VCaP (cell line): ENCODE measurements around the gene C2CD2L.

Source experiments
- H3K27ac ChIP-seq: fragments of 450-650 bp; 2 replicates; pipeline ENCODE4 v1.5.1; 2017
- TF ChIP-seq, protein P1 (sequence below): fragments of 450-650 bp; conservative IDR thresholded peaks from 2 replicates; pipeline ENCODE4 v1.5.1; 2017; ENCODE audit warnings: mild to moderate bottlenecking, moderate library complexity

The C2CD2L gene

GRCh38 chr11:119089319-119089718 is 17.8 kb upstream of the C2CD2L start:
- TF ChIP-seq, protein P1, sequence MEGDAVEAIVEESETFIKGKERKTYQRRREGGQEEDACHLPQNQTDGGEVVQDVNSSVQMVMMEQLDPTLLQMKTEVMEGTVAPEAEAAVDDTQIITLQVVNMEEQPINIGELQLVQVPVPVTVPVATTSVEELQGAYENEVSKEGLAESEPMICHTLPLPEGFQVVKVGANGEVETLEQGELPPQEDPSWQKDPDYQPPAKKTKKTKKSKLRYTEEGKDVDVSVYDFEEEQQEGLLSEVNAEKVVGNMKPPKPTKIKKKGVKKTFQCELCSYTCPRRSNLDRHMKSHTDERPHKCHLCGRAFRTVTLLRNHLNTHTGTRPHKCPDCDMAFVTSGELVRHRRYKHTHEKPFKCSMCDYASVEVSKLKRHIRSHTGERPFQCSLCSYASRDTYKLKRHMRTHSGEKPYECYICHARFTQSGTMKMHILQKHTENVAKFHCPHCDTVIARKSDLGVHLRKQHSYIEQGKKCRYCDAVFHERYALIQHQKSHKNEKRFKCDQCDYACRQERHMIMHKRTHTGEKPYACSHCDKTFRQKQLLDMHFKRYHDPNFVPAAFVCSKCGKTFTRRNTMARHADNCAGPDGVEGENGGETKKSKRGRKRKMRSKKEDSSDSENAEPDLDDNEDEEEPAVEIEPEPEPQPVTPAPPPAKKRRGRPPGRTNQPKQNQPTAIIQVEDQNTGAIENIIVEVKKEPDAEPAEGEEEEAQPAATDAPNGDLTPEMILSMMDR, result no peak
- no peak overlapping the region for H3K27ac ChIP-seq

DNA sequence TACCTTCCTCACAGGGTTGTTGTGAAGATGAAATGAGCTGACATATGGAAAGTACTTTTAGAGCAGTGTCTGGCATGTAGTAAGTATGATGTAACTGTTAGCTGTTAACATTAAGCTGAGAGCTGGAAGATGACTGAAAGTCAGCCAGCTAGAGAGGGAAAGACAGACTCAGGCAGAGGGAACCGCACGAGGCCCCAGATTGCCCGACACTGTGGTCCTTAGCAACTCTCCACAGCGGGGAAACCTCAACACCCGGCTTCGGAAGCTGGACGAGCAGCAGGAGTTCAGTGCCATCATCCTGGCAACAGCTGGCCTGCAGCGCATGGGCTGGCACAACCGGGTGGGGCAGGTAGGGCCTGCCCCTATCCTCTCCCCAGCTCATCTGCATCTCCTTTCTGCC is 16.0 kb upstream of the C2CD2L start:
- TF ChIP-seq, protein P1, result no peak
- H3K27ac ChIP-seq, result peak overlapping the region; percentile 95

- H3K27ac ChIP-seq, result peak overlapping the region; percentile 95
- TF ChIP-seq, protein P1, result no peak
Measured at GRCh38 chr11:119091966-119092879, 14.9 kb upstream of the C2CD2L start.

DNA sequence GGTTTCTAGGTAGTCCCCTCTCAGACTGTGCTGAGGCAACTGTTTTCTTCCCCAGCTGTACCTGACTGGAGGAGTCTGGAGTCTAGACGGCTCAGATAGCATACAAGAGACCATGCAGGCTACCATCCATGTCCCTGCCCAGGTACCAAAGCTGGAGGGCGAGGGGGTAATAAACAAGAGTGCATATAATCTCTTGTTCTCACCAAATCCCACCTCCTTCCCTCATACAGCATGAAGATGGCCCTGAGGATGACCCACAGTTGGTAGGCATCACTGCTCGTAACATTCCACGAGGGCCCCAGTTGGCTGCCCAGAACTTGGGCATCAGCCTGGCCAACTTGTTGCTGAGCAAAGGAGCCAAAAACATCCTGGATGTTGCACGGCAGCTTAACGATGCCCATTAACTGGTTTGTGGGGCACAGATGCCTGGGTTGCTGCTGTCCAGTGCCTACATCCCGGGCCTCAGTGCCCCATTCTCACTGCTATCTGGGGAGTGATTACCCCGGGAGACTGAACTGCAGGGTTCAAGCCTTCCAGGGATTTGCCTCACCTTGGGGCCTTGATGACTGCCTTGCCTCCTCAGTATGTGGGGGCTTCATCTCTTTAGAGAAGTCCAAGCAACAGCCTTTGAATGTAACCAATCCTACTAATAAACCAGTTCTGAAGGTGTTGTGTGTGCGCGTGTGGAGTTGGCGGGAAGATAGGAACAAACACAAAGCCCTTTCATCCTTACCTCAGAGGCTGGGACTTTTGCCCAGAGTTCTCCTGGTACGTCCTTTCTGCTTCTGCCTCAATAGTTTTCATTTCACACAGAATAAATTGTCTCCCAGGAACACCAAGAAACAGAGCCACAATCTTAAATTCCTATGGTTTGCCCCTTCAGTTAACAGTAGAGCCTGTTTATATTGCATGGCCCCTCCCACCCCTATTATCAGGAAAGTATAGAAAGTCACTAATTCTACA is 14.0 kb upstream of the C2CD2L start:
- TF ChIP-seq, protein P1, result no peak
- H3K27ac ChIP-seq, result peak overlapping the region; percentile 95

DNA sequence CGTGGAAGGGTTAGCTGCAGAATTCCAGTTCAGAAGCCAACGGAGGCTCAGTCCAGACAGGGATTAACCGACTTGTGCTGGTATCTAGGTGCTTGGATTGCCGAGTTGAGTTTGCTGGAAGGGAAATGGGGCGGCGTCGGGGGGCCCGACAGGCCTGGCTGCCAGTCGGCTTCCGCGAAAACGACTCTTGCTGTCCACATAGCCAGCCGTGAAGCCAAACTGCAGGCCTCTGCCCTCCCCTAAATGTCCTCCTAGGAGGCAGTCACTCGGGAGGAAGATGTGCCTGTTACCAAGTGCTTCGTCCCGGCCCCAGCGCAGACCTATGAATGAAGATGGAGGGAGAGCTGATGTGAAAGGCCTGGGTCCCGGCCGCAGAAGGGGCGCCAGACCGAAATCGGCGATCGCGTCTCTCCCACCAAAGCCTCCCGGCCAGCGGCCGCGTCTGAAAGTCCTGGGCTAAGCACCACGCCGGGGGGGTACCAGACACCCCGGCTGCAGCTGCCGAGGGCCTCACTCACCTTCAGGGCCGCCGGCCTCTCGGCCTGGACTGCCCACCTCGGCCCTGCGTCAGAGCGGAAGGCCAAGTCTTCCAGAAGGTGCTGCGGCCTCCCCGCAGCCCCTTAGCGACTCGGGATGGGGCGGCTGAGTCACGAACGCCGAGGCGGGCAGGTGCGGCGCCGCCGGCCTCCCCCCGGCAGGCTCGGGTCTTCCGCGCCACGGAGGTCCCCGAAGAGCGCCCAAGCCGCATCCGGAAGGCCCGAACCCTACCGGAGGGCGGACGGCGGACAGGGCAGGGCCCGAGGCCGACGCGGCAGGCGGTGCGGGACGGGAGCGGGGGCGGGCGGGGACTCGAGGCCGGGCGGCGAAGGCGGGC is 13.0 kb upstream of the C2CD2L start:
- peak overlapping the region; percentile 95 for H3K27ac ChIP-seq
- TF ChIP-seq, protein P1, result no peak

DNA sequence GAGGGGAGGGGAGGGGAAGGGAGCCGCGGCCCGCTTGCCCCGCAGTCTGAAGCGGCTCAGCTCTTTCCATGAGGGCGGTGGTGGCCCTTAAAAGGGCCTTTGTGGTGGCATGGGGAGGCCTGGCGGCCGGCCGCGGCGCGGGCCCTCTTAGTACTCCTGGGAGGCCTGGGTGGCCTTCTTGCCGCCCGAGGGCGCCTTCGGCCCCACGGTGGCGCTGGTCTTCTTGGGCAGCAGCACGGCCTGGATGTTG is 12.4 kb upstream of the C2CD2L start:
- peak overlapping the region; percentile 95 for H3K27ac ChIP-seq
- TF ChIP-seq, protein P1, result peak; percentile 92
